ENCODE results near the gene CMTR1. TPM values are rescaled to one million over a fixed set of nuclear protein-coding genes. Genes with fewer than 3 reads are reported as not detected.
A peak's percentile ranks its signal among the peaks of the same experiment; 100 is the strongest.

CMTR1 gene
- total RNA-seq, 2 donors from 2014 or later: 20.3 to 24.4 TPM

DNA sequence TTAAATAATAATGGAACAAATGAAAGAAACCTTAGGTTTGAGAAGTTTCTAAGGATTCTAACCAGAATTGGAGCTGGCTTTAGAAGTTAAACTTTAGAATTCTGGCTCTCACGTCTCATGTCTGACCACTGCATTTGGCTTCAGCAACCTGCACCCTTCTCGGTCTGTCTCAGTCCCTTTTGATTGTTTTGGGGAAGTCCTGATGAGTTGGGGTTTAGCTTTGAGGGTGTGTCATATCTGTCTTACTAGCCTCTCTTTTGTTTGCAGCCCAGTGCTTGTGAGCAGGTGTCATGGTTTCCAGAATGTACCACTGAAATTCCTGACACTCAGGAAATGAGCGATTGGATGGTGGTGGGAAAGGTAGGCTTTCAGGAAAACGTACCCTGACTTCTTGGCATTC lies 17.0 kb downstream of the CMTR1 start:
- Histone ChIP-seq H3K9me3 (no peaks in the 10 kb centered on the region), H3K27ac (no peak overlapping the region), H3K4me1 (no peaks in the 10 kb centered on the region), H3K9ac (ENCODE audit: low read depth in 2 of 2, low read length in 2 of 2) (no peak overlapping the region), H3K27me3 (no peaks in the 10 kb centered on the region), H3K36me3 (no peaks in the 10 kb centered on the region), H3K4me3 (no peak overlapping the region)
- intact Hi-C loops (cut with DNase I): no loop called here
- DNase-seq: no peak
- TF ChIP-seq, protein P1, sequence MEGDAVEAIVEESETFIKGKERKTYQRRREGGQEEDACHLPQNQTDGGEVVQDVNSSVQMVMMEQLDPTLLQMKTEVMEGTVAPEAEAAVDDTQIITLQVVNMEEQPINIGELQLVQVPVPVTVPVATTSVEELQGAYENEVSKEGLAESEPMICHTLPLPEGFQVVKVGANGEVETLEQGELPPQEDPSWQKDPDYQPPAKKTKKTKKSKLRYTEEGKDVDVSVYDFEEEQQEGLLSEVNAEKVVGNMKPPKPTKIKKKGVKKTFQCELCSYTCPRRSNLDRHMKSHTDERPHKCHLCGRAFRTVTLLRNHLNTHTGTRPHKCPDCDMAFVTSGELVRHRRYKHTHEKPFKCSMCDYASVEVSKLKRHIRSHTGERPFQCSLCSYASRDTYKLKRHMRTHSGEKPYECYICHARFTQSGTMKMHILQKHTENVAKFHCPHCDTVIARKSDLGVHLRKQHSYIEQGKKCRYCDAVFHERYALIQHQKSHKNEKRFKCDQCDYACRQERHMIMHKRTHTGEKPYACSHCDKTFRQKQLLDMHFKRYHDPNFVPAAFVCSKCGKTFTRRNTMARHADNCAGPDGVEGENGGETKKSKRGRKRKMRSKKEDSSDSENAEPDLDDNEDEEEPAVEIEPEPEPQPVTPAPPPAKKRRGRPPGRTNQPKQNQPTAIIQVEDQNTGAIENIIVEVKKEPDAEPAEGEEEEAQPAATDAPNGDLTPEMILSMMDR (IDR thresholded peaks at IDR 0.05): no peak

DNA sequence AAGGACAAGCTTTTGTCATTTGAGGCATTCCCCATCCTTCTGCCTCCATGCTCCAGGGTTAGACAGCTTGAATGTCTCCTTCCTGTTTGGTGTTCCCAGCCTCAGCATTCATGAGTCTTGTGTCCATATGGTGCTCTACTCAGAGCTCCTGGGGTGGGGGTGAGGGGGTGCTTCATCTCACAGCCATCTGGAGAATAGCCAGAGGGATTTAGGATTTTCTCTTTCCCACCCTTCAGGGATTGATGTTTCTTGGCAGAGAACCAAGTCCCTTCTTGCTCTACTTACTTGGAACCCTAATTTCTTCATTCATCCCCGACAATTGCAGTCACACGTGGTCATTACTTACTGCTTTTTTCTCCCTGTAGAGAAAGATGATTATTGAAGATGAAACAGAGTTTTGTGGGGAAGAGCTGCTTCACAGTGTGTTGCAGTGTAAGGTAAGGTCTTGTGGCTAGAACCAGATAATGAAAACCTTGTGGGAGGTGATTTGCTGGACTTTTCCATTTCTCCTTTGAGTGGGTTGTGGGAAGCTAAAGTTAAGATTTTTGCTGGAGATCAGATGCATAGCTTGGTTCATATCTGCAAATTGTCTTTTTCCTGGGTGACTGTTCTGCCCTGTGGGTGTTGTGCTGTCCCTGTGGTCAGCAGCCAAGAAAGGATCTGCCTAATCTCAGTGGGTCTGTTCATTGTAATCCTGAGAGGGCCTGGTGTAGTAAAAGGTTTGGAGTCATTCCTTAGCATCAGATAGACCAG lies 18.6 kb downstream of the CMTR1 start:
- Histone ChIP-seq H3K27ac (no peak overlapping the region), H3K9ac (ENCODE audit: low read depth in 2 of 2, low read length in 2 of 2) (no peak overlapping the region), H3K4me3 (no peak overlapping the region), H3K36me3 (no peaks in the 10 kb centered on the region), H3K27me3 (no peaks in the 10 kb centered on the region), H3K9me3 (no peaks in the 10 kb centered on the region), H3K4me1 (no peaks in the 10 kb centered on the region)
- no peak for DNase-seq
- TF ChIP-seq, protein P1 (IDR thresholded peaks at IDR 0.05): no peak
- intact Hi-C loops (cut with DNase I): no loop called here

DNA sequence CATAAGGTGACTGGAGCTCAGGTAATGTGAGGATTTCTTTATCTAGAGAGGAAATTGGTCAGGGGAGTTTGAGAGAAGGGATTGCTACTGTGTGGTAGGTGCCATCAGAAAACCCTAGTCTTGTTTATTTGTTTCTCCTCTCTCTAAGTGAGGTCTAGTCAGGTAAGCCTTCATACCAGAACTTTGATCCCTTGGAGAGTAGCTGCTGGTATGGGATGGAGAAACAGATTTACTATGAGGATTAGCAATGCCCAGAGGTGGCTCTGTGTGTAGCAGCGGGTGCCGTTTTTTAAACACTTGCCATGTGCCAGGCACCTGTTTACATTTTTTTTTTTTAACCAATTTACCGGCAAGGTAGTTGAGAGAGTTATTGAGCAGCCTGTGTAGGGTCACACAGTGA lies 19.5 kb downstream of the CMTR1 start:
- no peak for DNase-seq
- TF ChIP-seq, protein P1 (IDR thresholded peaks at IDR 0.05): no peak
- no peaks in the 10 kb centered on the region for H3K9me3 ChIP-seq
- intact Hi-C loops (cut with DNase I): no loop called here
- H3K27me3 ChIP-seq: no peaks in the 10 kb centered on the region
- no peaks in the 10 kb centered on the region for H3K4me1 ChIP-seq
- H3K9ac ChIP-seq (ENCODE audit: low read depth in 2 of 2, low read length in 2 of 2): no peak overlapping the region
- H3K36me3 ChIP-seq: no peaks in the 10 kb centered on the region
- H3K27ac ChIP-seq: no peak overlapping the region
- no peak overlapping the region for H3K4me3 ChIP-seq

DNA sequence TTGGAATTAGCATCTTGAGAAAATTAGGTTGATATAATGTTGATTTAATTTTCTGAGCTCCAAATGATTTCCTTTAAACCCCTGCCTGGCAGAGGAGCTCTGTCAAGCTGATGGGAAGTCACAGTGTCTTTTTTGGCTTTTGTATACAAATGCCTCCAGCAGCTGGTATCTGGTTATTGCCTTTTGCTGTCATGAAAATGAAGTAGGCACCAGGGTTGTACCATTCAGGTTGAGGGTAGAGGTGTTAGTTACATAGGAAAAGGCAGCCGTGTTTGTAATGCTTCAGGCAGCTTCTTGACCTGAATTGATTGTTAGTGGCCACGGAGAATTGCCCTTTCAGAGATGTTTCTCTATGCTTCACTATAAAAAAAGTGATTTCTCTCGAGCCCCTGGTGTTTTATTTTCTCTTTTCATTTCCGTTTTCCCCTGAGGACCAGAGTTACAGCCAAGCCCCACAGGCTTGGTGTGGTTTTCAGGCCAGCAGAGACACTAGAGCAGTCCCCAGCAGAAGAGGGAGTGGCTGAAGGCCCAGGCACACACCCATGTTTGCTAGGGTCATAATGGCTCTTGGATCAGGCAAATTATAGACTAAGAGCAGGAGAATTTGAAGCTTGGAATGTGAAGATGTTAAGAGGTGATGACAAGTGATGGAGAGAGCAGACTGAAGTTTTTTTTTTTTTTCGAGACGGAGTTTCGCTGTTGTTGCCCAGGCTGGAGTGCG lies 21.6 kb downstream of the CMTR1 start:
- intact Hi-C loops (cut with DNase I): no loop called here
- Histone ChIP-seq H3K4me3 (no peak overlapping the region), H3K36me3 (no peaks in the 10 kb centered on the region), H3K9me3 (no peaks in the 10 kb centered on the region), H3K9ac (ENCODE audit: low read depth in 2 of 2, low read length in 2 of 2) (no peak overlapping the region), H3K27me3 (no peaks in the 10 kb centered on the region), H3K4me1 (no peaks in the 10 kb centered on the region), H3K27ac (peak overlapping the region; percentile 39)
- peak; percentile 38 for DNase-seq
- TF ChIP-seq, protein P1 (IDR thresholded peaks at IDR 0.05): no peak

DNA sequence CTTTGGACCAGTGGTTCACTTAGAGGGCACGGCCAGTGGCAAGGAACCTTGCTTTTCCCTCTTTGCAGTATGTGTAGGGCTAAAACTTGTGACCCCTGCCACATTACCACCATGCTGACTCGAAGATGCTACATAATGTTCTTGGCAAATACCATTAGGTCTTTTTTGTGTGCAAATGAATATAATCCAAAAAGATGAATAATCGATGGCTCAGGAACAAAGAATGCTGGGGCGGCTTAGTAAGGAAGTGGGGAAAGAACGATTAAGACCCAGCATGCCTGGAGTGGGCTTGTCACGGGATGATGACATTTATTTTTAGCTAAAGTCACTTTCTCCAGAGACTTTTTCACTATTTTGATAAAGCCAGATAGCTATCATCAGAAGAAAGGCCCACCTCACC lies 23.1 kb downstream of the CMTR1 start:
- H3K4me1 ChIP-seq: no peaks in the 10 kb centered on the region
- no peaks in the 10 kb centered on the region for H3K36me3 ChIP-seq
- no peak overlapping the region for H3K27ac ChIP-seq
- no peak for DNase-seq
- intact Hi-C loops (cut with DNase I): no loop called here
- H3K9me3 ChIP-seq: no peaks in the 10 kb centered on the region
- H3K4me3 ChIP-seq: no peak overlapping the region
- H3K27me3 ChIP-seq: no peaks in the 10 kb centered on the region
- no peak overlapping the region for H3K9ac ChIP-seq (ENCODE audit: low read depth in 2 of 2, low read length in 2 of 2)
- TF ChIP-seq, protein P1 (IDR thresholded peaks at IDR 0.05): no peak

All from colonic mucosa (tissue), 4 donors.